Mesenchymal stem cell (in vitro differentiated cells and primary cell): ENCODE results near the gene CFI.

Experiments used
- DNase-seq: peaks from one replicate; pipeline ENCODE4 v3.0.0-alpha.2; 2013
- H2AFZ ChIP-seq: one replicate; pipeline ENCODE4 v1.6.1; 2013; ENCODE audit warnings: low read depth, mild to moderate bottlenecking, control low read depth, inconsistent platforms, low read length, moderate library complexity
- H2AK5ac ChIP-seq: 2 replicates; pipeline ENCODE4 v1.6.1; 2013; ENCODE audit warnings: low read length, moderate library complexity, mild to moderate bottlenecking, inconsistent platforms; ENCODE audit not compliant: severe bottlenecking
- H2BK120ac ChIP-seq: one replicate; pipeline ENCODE4 v1.6.1; 2013; ENCODE audit warnings: low read depth, mild to moderate bottlenecking, inconsistent platforms, low read length, moderate library complexity
- H2BK12ac ChIP-seq, 2 experiments: one replicate each; pipeline ENCODE4 v1.6.1; 2013; ENCODE audit warnings: inconsistent platforms in 2 of 2, low read length in 2 of 2, mild to moderate bottlenecking in 2 of 2, moderate library complexity in 2 of 2, control low read depth in 1 of 2
- H2BK15ac ChIP-seq: one replicate; pipeline ENCODE4 v1.6.1; 2013; ENCODE audit warnings: mild to moderate bottlenecking, low read depth, inconsistent platforms; ENCODE audit not compliant: poor library complexity, severe bottlenecking
- H2BK5ac ChIP-seq: 2 replicates; pipeline ENCODE4 v1.6.1; 2013; ENCODE audit warnings: low read depth, mild to moderate bottlenecking, low read length, control low read depth, inconsistent platforms; ENCODE audit not compliant: poor library complexity, severe bottlenecking
- H3K14ac ChIP-seq, 2 experiments: one replicate each; pipeline ENCODE4 v1.6.1; 2013; ENCODE audit warnings: inconsistent platforms in 2 of 2, low read length in 2 of 2, control low read depth in 1 of 2, mild to moderate bottlenecking in 1 of 2, moderate library complexity in 1 of 2
- H3K18ac ChIP-seq, 2 experiments: one replicate each; pipeline ENCODE4 v1.6.1; 2013; ENCODE audit warnings: inconsistent platforms in 2 of 2, low read length in 2 of 2, control low read depth in 1 of 2, low read depth in 1 of 2, mild to moderate bottlenecking in 1 of 2
- H3K23ac ChIP-seq, 2 experiments: one replicate each; pipeline ENCODE4 v1.6.1; 2013; ENCODE audit warnings: inconsistent platforms in 2 of 2, low read length in 2 of 2, mild to moderate bottlenecking in 2 of 2, moderate library complexity in 2 of 2, control low read depth in 1 of 2
- H3K27ac ChIP-seq: 2 replicates; pipeline ENCODE4 v1.5.1; 2013; ENCODE audit warnings: mild to moderate bottlenecking, moderate library complexity, low read length, control low read depth, inconsistent platforms; ENCODE audit not compliant: poor library complexity, severe bottlenecking
- H3K27me3 ChIP-seq, 2 experiments: 2 replicates each; pipeline versions ENCODE4 v1.6.1 to v1.7.0; 2013; ENCODE audit warnings: low read length in 2 of 2, mild to moderate bottlenecking in 2 of 2, moderate library complexity in 2 of 2, control low read depth in 1 of 2, inconsistent platforms in 1 of 2; ENCODE audit not compliant: control insufficient read depth in 1 of 2, insufficient read depth in 1 of 2
- H3K36me3 ChIP-seq, 2 experiments: 2 replicates each; pipeline versions ENCODE4 v1.6.1 to v1.7.0; 2013; ENCODE audit warnings: low read length in 2 of 2, control low read depth in 1 of 2, inconsistent platforms in 1 of 2, low read depth in 1 of 2, mild to moderate bottlenecking in 1 of 2; ENCODE audit not compliant: insufficient read depth in 2 of 2, control insufficient read depth in 1 of 2
- H3K4ac ChIP-seq, 2 experiments: one replicate each; pipeline ENCODE4 v1.6.1; 2013; ENCODE audit warnings: inconsistent platforms in 2 of 2, low read length in 2 of 2, mild to moderate bottlenecking in 2 of 2, moderate library complexity in 2 of 2, control low read depth in 1 of 2, low read depth in 1 of 2
- H3K4me1 ChIP-seq: 2 replicates; pipeline ENCODE4 v1.6.1; 2013; ENCODE audit warnings: low read depth, low read length, control low read depth; ENCODE audit not compliant: control insufficient read depth, insufficient read depth
- H3K4me2 ChIP-seq: 2 replicates; pipeline ENCODE4 v1.6.1; 2013; ENCODE audit warnings: low read length, mild to moderate bottlenecking, inconsistent platforms; ENCODE audit not compliant: poor library complexity, severe bottlenecking
- H3K4me3 ChIP-seq, 2 experiments: 2 replicates each; pipeline versions ENCODE4 v1.5.1 to v1.7.0; 2013; ENCODE audit warnings: low read length in 2 of 2, mild to moderate bottlenecking in 2 of 2, control low read depth in 1 of 2, low read depth in 1 of 2; ENCODE audit not compliant: insufficient read depth in 1 of 2
- H3K79me1 ChIP-seq: replicated peaks from 2 replicates; pipeline ENCODE4 v1.6.1; 2013; ENCODE audit warnings: mild to moderate bottlenecking, control low read depth, low read length, inconsistent platforms; ENCODE audit not compliant: poor library complexity, severe bottlenecking
- H3K9ac ChIP-seq: 2 replicates; pipeline ENCODE4 v1.7.0; 2013; ENCODE audit warnings: mild to moderate bottlenecking, low read length, moderate library complexity
- H3K9me3 ChIP-seq: 2 replicates; pipeline ENCODE4 v1.7.0; 2013; ENCODE audit warnings: mild to moderate bottlenecking, low read length; ENCODE audit not compliant: control insufficient read depth
- H4K8ac ChIP-seq: one replicate; pipeline ENCODE4 v1.6.1; 2013; ENCODE audit warnings: inconsistent platforms, mild to moderate bottlenecking, low read length, moderate library complexity
- H4K91ac ChIP-seq: one replicate; pipeline ENCODE4 v1.6.1; 2013; ENCODE audit warnings: mild to moderate bottlenecking, low read length, inconsistent platforms
- WGBS: methylation state at CpG from one replicate; pipeline ENCODE4 v1.1.7; 2013; ENCODE audit warnings: mixed read lengths; 5-methylcytosine and 5-hydroxymethylcytosine counted together

Gene CFI

DNA sequence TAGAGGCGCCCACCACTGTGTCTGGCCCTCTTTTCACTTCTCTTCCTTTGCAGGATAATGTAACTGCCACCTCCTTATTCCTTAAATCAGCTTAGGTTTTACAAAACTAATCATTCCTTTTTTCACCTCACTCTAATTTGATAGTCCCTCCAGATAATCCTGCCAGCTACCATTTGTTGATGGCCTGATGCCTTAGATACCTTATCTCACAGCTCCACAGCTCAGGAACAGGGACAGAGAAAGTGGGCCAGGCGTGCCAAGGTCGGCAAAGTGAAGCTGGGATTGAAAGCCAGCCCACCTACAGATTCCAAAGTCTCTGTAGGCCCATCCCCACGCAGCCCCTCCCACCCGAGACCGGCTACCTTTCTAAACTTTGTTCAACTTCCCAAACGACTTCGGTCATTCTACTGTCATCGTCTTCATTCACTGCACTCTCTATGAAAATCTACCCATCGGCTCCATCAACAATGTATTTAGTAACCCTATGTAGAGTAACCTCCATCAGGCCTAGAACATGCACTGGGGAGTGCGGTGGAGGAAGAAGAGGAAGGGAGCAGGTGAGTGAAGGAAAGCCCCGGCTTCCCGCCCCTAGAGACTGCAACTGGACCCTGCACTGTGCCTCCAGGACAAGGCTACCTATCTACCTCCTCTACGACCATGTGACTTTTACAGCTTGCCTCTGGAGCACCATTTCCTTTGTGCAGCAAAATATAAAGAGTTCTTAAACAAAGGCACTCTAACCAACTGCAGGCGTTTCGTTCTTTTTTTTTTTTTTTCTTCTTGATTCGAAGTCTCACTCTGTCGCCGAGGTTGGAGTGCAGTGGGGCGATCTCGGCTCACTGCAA lies 100.0 kb downstream of the CFI start:
- no peaks in the 10 kb centered on the region for H3K9me3 ChIP-seq
- peak overlapping the region; percentile 32 for H2AFZ ChIP-seq
- H3K4ac ChIP-seq = no peak overlapping the region
- peaks cover 5 to 9% of the 10 kb centered on the region in 2 experiments for H3K36me3 ChIP-seq
- no peaks in the 10 kb centered on the region for H3K27me3 ChIP-seq
- no peak overlapping the region for H3K23ac ChIP-seq
- H2BK12ac ChIP-seq = no peak overlapping the region
- peak; percentile 1 for DNase-seq
- no peak overlapping the region for H2BK15ac ChIP-seq
- H3K14ac ChIP-seq = no peak overlapping the region
- no peak overlapping the region for H2AK5ac ChIP-seq
- peaks cover 9% of the 10 kb centered on the region for H3K4me1 ChIP-seq
- H3K4me3 ChIP-seq = peak overlapping the region; percentile 88 to 92
- H4K8ac ChIP-seq = no peak overlapping the region
- no peak overlapping the region for H3K18ac ChIP-seq
- H4K91ac ChIP-seq = no peak overlapping the region
- peak overlapping the region; percentile 79 for H3K27ac ChIP-seq
- H3K9ac ChIP-seq = peak overlapping the region; percentile 92
- peak overlapping the region; percentile 76 for H3K4me2 ChIP-seq
- H3K79me1 ChIP-seq = peaks cover 22% of the 10 kb centered on the region
- H2BK120ac ChIP-seq = no peak overlapping the region
- WGBS = 55% methylated on average over 19 of the region's 21 CpGs
- H2BK5ac ChIP-seq = no peak overlapping the region

DNA sequence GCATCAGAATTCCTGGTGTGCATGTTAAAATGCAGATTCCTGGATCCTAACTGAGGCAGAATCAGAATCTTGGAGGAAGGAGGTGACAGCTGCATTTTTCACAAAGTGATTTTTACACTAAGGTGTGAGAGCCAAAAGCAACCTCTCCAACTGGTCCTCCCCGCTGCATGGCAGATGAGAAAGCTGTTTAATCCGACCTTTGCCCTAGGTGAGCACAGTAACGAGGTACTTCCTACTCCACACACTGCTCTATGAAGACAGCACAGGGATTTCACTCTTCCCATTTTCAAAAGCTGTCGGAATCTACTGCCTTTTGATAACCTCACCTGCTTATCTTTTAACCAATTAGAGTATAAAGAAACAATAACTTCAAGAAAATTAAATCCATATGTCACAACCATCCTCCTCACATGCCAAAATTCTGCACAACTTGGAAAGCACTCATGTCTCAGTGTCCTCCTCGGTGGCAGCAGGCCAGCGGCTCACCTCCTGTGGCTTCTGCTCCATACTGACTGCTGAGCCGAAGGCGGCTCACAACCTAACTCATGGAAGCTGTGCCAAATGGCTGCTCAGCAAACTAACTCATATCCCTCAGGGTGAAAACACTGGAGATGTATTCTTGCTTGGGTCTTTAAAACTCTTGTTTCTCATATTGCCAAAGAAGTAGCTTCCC lies 102.1 kb downstream of the CFI start:
- peak overlapping the region in 1 of 2 experiments; percentile 25 for H3K4ac ChIP-seq
- no peak overlapping the region for H2BK120ac ChIP-seq
- H3K79me1 ChIP-seq = peaks cover 28% of the 10 kb centered on the region
- H4K8ac ChIP-seq = no peak overlapping the region
- H3K18ac ChIP-seq = no peak overlapping the region
- no peak overlapping the region for H4K91ac ChIP-seq
- no peak overlapping the region for H3K23ac ChIP-seq
- no peak overlapping the region for H2BK12ac ChIP-seq
- DNase-seq = no peak
- peaks cover 9% of the 10 kb centered on the region for H3K4me1 ChIP-seq
- no peak overlapping the region for H3K14ac ChIP-seq
- no peaks in the 10 kb centered on the region for H3K27me3 ChIP-seq
- no peak overlapping the region for H2BK15ac ChIP-seq
- H3K9ac ChIP-seq = no peak overlapping the region
- H2BK5ac ChIP-seq = no peak overlapping the region
- H3K27ac ChIP-seq = no peak overlapping the region
- no peak overlapping the region for H3K4me2 ChIP-seq
- no peaks in the 10 kb centered on the region for H3K9me3 ChIP-seq
- peaks cover 9 to 17% of the 10 kb centered on the region in 2 experiments for H3K36me3 ChIP-seq
- no peak overlapping the region for H3K4me3 ChIP-seq
- H2AK5ac ChIP-seq = no peak overlapping the region
- 94% methylated on average over 8 of the region's 8 CpGs for WGBS
- no peak overlapping the region for H2AFZ ChIP-seq

DNA sequence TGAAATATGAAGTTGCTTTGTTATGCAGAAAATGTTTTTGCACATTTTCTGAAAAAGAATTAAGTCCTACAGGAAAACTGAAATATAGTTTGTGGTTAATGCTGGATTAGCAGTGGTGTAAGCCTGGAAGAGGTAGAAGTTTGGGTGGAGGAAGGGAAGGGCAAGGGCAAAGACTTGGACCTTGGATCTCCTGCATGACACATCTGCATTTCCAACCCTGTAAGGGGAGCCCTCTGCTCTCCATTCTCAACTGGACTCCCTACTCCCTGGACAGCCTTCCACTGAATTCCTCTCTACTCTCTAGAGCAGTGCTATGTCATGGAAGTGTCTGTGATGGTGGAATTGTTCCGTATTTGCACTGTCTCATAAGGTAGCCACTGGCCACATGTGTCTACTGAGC lies 103.1 kb downstream of the CFI start:
- peaks cover 17 to 21% of the 10 kb centered on the region in 2 experiments for H3K36me3 ChIP-seq
- no peak overlapping the region for H2AK5ac ChIP-seq
- H3K79me1 ChIP-seq = peaks cover 28% of the 10 kb centered on the region
- no peak overlapping the region for H3K4me3 ChIP-seq
- H3K4me1 ChIP-seq = peaks cover 9% of the 10 kb centered on the region
- no peak overlapping the region for H3K14ac ChIP-seq
- H3K27ac ChIP-seq = no peak overlapping the region
- H2BK5ac ChIP-seq = no peak overlapping the region
- H3K18ac ChIP-seq = no peak overlapping the region
- WGBS = 100% methylated on average over 1 of the region's 1 CpG
- no peak overlapping the region for H4K8ac ChIP-seq
- DNase-seq = no peak
- no peaks in the 10 kb centered on the region for H3K27me3 ChIP-seq
- H3K9me3 ChIP-seq = no peaks in the 10 kb centered on the region
- H2BK12ac ChIP-seq = no peak overlapping the region
- no peak overlapping the region for H3K23ac ChIP-seq
- H4K91ac ChIP-seq = no peak overlapping the region
- no peak overlapping the region for H2BK15ac ChIP-seq
- H3K4me2 ChIP-seq = no peak overlapping the region
- H2AFZ ChIP-seq = no peak overlapping the region
- no peak overlapping the region for H3K4ac ChIP-seq
- H2BK120ac ChIP-seq = no peak overlapping the region
- H3K9ac ChIP-seq = no peak overlapping the region

DNA sequence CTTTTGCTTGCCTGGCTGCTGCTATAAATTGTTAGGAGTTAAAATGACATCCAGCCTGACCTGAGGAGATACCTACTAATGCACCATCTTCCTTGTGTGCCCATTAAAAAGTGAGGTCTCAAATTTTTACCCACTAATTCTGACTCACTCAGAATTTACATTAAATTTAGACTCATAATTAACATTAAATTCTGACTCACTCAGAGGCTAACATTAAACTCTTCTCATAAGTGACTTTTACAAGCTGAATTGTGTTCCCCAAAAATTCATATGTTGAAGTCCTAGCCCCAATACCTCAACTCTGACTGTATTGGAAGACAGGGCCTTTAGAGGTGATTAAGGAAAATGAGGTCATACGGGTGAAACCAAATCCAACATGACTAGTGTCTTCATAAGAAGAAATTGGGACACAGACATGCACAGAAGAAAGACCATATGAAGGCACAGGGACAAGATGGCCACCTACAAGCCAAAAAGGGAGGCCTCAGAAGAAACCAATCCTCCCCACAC lies 110.3 kb downstream of the CFI start:
- peaks cover 28% of the 10 kb centered on the region for H3K79me1 ChIP-seq
- H3K9me3 ChIP-seq = no peaks in the 10 kb centered on the region
- no peak overlapping the region for H2BK120ac ChIP-seq
- no peak overlapping the region for H3K23ac ChIP-seq
- H3K4ac ChIP-seq = no peak overlapping the region
- H2BK12ac ChIP-seq = no peak overlapping the region
- H3K4me3 ChIP-seq = no peak overlapping the region
- H3K27ac ChIP-seq = no peak overlapping the region
- H3K18ac ChIP-seq = no peak overlapping the region
- DNase-seq = no peak
- H3K14ac ChIP-seq = no peak overlapping the region
- 100% methylated on average over 1 of the region's 1 CpG for WGBS
- no peak overlapping the region for H4K8ac ChIP-seq
- no peak overlapping the region for H3K9ac ChIP-seq
- H2AK5ac ChIP-seq = no peak overlapping the region
- H3K27me3 ChIP-seq = no peaks in the 10 kb centered on the region
- H4K91ac ChIP-seq = no peak overlapping the region
- no peak overlapping the region for H2BK15ac ChIP-seq
- peaks cover 34 to 66% of the 10 kb centered on the region in 2 experiments for H3K36me3 ChIP-seq
- H2AFZ ChIP-seq = no peak overlapping the region
- H3K4me2 ChIP-seq = no peak overlapping the region
- no peak overlapping the region for H2BK5ac ChIP-seq
- H3K4me1 ChIP-seq = no peaks in the 10 kb centered on the region
